BJ (cell line): ENCODE measurements around the gene MYH15. TPM values are rescaled to one million over a fixed set of nuclear protein-coding genes. Genes with fewer than 3 reads are reported as not detected.

Experiments
- CTCF ChIA-PET: fragments of 350-600 bp; formaldehyde crosslinking; extraction: SDS; loops from one replicate; lab custom pipeline; 2021; ENCODE audit warnings: antibody characterized with exemption, inconsistent platforms; lab: Yijun Ruan, JAX
- POLR2A ChIA-PET: fragments of 300-600 bp; sonication (Branson Sonifier 250); formaldehyde crosslinking; extraction: SDS; loops from one replicate; lab custom pipeline; 2021; ENCODE audit warnings: antibody characterized with exemption; lab: Charles Lee
- DNase-seq: peaks from one replicate; pipeline ENCODE4 v3.0.0-alpha.2; 2011; ENCODE audit warnings: low read depth
- H3K27me3 ChIP-seq: 2 replicates; pipeline ENCODE4 v1.6.0; 2011; ENCODE audit warnings: low read length; ENCODE audit not compliant: control insufficient read depth, insufficient read depth
- H3K36me3 ChIP-seq: 2 replicates; pipeline ENCODE4 v1.5.1; 2011; ENCODE audit warnings: low read length; ENCODE audit not compliant: control insufficient read depth, insufficient read depth
- H3K4me3 ChIP-seq: 2 replicates; pipeline ENCODE4 v1.5.1; 2011; ENCODE audit warnings: low read depth, mild to moderate bottlenecking, control low read depth, low read length
- polyA plus RNA-seq: library from polyadenylated mRNA; depleted of rRNA; stranded (reverse); fragments of >200 nt; gene quantifications from 2 replicates; pipeline ENCODE4 v1.2.3, GENCODE V29; 2011
- TF ChIP-seq, protein P1 (sequence below): IDR thresholded peaks from 2 replicates; pipeline ENCODE4 v1.5.1; 2011; ENCODE audit warnings: low read depth, mild to moderate bottlenecking, control low read depth, inconsistent platforms, low read length, moderate library complexity; ENCODE audit not compliant: insufficient read depth

Gene MYH15
- polyA plus RNA-seq, 1 experiment = 0.02 TPM

DNA sequence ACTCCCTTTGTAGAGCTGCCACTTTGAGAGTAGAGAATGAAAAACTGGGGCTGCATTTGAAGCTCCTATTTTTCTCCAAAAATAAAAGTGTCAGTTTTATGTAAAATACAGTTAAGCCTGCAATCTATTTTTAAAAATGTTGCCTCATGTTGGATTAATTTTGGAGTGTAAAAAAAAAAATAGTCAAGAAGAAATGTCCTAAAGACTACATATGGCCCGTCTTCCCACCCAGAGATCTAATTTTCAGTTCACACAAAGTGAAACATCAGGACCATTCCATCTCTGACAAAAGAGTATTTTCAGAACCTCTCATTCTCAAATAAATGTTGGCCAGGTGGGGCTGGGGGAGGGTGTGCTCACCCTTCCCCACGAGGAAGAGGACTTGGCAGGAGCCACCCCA lies 151.4 kb downstream of the MYH15 start:
- Histone ChIP-seq H3K27me3 (peaks cover 2% of the 10 kb centered on the region), H3K36me3 (no peaks in the 10 kb centered on the region), H3K4me3 (no peak overlapping the region)
- CTCF ChIA-PET = interaction anchor here (1.0 kb wide), 1 partner anchor 30 kb away, joined by 3 read pairs; no protein-coding TSS in a partner anchor
- no peak for DNase-seq
- TF ChIP-seq, protein P1, sequence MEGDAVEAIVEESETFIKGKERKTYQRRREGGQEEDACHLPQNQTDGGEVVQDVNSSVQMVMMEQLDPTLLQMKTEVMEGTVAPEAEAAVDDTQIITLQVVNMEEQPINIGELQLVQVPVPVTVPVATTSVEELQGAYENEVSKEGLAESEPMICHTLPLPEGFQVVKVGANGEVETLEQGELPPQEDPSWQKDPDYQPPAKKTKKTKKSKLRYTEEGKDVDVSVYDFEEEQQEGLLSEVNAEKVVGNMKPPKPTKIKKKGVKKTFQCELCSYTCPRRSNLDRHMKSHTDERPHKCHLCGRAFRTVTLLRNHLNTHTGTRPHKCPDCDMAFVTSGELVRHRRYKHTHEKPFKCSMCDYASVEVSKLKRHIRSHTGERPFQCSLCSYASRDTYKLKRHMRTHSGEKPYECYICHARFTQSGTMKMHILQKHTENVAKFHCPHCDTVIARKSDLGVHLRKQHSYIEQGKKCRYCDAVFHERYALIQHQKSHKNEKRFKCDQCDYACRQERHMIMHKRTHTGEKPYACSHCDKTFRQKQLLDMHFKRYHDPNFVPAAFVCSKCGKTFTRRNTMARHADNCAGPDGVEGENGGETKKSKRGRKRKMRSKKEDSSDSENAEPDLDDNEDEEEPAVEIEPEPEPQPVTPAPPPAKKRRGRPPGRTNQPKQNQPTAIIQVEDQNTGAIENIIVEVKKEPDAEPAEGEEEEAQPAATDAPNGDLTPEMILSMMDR = no peak
- POLR2A ChIA-PET = no interaction called here

DNA sequence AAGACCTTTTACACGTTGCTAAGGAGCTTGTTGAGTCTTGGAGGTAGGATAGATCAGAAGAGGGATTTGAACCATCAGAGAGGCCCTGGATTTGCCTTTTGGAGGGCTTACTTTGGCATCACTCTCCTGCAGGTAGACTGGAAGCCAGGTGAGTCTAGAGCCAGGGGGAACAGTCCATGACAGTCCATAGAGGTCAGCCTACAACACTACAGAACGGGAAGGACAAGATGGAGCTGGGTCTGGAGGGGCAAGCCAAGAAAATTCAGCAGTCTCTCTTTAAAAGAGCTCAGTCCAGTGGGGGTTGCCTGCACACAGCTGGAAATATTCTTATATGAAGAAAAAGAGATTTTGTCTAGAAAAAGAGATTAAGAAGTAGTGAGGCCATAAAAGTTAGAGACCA lies 153.4 kb downstream of the MYH15 start:
- no peak overlapping the region for H3K4me3 ChIP-seq
- POLR2A ChIA-PET = no interaction called here
- peaks cover 2% of the 10 kb centered on the region for H3K27me3 ChIP-seq
- TF ChIP-seq, protein P1 = no peak
- no peak for DNase-seq
- CTCF ChIA-PET = interaction anchor here (1.6 kb wide), 1 partner anchor 11 kb away, joined by 5 read pairs; no protein-coding TSS in a partner anchor
- no peaks in the 10 kb centered on the region for H3K36me3 ChIP-seq

DNA sequence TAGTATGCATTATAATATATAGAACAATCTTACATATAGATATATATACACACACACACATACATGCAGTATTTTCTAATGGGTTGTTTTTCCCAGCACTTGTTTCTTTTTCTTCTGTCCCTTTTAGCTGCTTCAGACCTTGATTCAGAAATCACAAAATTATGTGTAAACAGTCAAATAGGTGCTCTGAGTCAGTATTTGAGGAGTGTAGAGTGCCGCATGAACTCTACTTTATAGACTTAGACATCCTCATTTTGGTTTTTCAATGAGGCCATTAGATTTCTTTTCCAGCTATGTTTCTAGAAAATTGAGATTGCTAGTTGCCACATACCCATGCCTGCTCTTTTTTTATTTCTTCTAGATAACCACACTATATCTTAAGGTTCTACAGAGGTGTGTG lies 155.8 kb downstream of the MYH15 start:
- DNase-seq = no peak
- Histone ChIP-seq H3K36me3 (no peaks in the 10 kb centered on the region), H3K27me3 (peaks cover 2% of the 10 kb centered on the region; the same call in 1 of the 2 replicates), H3K4me3 (no peak overlapping the region)
- CTCF ChIA-PET = interaction anchor here (1.1 kb wide), 1 partner anchor 513 kb away, joined by 3 read pairs; no protein-coding TSS in a partner anchor
- TF ChIP-seq, protein P1 = no peak
- POLR2A ChIA-PET = no interaction called here

DNA sequence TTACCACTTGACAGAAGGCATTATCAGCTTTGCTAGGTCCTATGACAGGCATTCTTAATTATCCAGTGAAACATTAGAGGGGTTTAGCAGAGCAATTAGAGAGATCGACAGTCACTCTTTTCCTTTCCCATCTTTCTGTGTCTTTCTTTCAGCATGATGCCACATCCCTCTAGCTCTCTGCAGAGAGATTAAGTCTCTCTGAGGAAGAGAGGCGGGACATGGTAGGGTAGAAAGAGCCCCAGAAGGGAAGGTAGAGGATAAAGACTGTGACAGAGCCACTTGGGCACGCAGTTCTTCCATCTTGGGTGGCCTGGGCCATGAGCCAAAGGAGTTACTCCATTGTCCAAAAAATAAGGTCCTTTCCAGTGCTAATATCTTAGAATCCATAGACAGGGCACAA lies 158.2 kb downstream of the MYH15 start:
- H3K36me3 ChIP-seq = no peaks in the 10 kb centered on the region
- no peak for DNase-seq
- CTCF ChIA-PET = no interaction called here
- no peak overlapping the region for H3K4me3 ChIP-seq
- POLR2A ChIA-PET = no interaction called here
- peaks cover 2% of the 10 kb centered on the region; the same call in 1 of the 2 replicates for H3K27me3 ChIP-seq
- TF ChIP-seq, protein P1 = no peak

DNA sequence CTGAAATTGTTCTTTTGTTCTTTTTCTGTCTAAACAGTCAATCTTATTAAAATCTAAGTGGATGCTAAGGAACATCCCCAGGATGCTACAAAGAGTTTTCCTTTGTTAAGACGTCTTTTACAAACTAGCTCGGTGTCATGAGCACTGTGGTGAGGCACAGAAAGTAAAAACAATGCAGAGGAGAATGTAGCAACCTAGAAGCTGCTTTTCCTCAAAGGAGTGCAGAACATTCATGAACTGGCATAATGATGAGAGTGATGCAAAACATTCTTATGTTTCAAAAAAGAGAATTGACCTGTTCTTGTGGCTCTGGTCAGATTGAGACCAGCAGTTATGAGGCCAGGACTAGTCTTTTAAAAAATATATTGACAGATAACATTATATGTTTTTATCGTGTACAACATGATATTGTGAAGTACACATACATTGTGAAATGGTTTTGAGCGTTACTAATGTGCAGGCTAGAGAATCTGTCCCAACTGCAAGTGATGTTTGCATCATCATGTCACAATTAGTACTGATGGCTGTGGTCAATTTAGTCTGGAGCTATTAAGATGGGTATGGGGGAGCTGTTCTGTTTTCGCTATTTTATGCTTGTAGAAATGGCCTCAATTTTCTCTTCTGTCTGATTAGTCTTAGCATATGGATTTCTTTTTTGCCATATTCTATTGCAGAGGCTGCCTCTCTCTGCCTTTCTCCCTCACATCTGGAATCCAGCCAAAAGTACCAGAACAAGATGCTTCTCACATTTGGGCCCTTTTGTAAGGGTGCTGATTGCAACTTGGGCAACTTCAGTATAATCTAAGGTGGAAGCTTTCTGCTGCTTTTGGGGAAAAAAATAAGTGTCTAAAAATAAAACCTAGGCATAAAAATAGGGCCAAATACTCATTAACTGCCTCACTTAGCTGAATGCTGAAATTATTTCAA lies 163.8 kb downstream of the MYH15 start:
- DNase-seq = no peak
- ChIA-PET POLR2A (no interaction called here), CTCF (interaction anchor here (1.3 to 2.1 kb wide), 2 partner anchors 11 to 28 kb away, joined by 4 to 5 read pairs; no protein-coding TSS in a partner anchor)
- no peaks in the 10 kb centered on the region for H3K27me3 ChIP-seq
- no peaks in the 10 kb centered on the region for H3K36me3 ChIP-seq
- no peak overlapping the region for H3K4me3 ChIP-seq
- TF ChIP-seq, protein P1 = no peak
